Activated gamma-delta T cell (primary cell): ENCODE results near the gene BMP5.

Source experiments
- DNase-seq: peaks from one replicate; lab custom pipeline; 2025; lab: John Stamatoyannopoulos, UW

BMP5 gene

DNA sequence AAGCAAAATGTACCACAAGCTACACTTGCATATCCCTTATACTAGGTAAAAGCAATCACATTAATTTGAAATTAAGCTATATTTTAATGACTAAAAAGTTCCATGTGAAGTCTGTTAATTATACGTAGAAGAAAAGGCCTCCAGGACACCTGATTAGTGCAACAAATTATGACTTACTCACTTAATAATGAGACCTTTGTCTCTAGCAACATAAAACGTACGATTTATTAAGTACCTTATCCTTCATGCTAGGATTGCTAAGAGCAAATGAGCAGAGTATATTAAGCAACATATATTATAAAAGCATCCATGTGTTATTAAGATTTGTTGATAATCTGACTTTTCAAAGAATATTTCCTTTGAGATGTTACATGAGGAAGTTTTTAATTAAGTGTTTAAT, 2.5 kb downstream of the BMP5 start:
- no peak for DNase-seq

- DNase-seq, result no peak
Measured at GRCh38 chr6:55870181-55870813, 5.1 kb downstream of the BMP5 start.

DNA sequence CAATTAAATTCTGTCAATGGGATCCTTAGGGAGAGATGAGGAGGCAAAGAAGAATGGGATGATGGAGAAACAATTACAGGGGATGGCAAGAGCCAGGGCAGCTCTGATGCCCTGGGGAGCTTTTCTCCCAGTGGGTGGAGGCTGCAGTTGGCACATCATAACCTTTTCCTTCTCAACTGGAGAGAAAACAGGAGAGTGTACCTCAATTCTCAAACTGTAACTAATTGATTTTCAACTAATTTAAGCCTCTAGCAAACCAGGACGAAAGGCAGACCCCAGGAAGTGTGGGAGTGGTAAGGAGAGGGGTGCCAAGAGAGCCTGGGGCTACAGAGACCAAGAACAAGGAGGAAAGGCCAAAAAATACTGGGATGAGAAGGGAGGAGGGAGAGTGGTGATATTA, 5.7 kb downstream of the BMP5 start:
- no peak for DNase-seq

GRCh38 chr6:55868771-55869479, 6.5 kb downstream of the BMP5 start:
- DNase-seq, result no peak

- DNase-seq, result no peak
Measured at GRCh38 chr6:55868176-55868575, 7.2 kb downstream of the BMP5 start.

GRCh38 chr6:55866128-55866527, 9.3 kb downstream of the BMP5 start:
- DNase-seq, result no peak

- no peak for DNase-seq
Measured at GRCh38 chr6:55853008-55854001, 22.1 kb downstream of the BMP5 start.

- DNase-seq, result no peak
Measured at GRCh38 chr6:55841341-55841740, 34.0 kb downstream of the BMP5 start.

DNA sequence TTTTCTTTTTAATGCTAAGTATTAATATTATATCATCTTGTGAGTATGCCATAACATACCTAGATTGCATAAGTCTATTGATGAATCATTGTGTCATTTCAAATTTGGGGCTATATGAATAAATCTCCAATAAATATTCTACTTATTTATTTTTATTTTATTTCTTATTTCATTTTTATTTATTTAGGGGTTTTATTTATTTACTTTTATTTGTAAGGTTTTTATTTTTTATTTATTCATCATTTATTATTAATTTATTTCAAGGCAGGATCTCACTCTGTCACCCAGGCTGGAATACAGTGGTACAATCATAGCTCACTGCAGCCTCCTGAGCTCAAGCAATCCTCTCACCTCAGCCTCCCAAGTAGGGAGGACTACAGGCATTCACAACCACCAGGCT, 36.3 kb downstream of the BMP5 start:
- no peak for DNase-seq

- DNase-seq, result no peak
Measured at GRCh38 chr6:55836945-55837344, 38.4 kb downstream of the BMP5 start.

GRCh38 chr6:55836481-55836880, 38.9 kb downstream of the BMP5 start:
- DNase-seq, result no peak

DNA sequence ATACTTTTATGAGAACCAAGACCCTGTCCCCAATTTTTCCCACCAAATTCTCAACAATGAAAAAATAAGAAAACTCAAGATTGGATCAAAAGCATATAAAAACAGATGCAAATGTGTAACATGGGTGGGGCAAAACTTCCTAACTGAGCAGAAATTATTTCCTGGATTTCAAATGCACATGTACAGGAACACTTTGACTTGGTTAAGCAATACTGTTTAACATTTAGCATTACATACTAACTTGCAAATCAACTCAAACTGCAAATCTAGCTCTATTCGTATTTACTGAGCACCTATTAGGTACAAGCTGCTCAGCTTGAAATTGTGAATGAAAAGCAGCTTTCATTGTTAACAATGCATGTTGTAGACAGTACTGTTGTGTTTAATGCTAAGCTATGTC, 40.2 kb downstream of the BMP5 start:
- DNase-seq, result no peak

GRCh38 chr6:55833284-55833683, 42.1 kb downstream of the BMP5 start:
- no peak for DNase-seq

- DNase-seq, result no peak
Measured at GRCh38 chr6:55827818-55828522, 47.4 kb downstream of the BMP5 start.

DNA sequence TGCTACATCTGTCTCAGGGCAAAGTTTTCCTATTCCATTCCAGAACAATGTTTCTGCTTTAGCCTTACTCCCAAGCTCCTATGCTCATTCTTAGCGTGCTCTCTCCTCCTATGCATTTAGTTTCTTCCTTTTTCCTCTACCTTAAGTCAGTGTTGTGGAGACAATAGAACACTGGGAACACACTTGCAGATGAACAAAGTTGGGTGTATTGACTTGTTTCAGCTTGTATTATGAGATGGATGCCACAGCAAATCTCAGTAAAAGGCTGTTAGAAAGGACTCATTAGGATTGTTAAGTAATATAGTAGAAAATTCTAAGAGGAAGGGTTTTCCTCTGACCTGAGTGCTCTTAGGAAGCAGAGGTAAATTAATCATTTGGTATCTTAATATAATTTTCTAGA, 48.4 kb downstream of the BMP5 start:
- no peak for DNase-seq

DNA sequence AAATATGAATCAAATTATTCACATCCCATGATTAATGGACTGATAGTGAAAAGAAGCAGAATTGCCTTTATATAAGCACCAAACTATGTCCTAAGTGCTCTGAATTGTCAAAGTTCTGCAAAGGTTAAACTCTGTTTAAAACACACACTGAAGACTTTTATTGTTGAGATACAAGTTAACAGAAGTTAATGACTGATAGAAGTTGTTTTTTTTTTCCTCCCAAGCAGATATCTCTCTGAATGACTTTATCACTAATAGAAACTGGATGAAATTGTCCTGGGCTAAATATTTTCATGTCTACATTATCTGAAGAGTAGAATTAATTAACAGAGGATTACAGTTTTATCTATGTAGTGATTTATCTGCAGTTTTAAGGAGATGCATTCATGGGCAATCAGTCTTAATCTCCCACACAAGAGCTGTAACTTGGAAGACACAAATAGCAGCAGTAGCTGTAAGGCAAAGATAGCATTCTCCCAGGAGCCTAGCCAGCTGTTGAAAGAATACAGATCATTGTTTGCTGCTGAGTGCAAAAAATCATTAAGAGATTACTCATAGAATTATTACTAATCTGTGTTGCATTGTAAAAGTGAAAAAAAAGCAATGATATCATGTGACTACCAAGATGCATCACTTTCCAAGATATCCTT, 49.9 kb downstream of the BMP5 start:
- DNase-seq, result no peak

DNA sequence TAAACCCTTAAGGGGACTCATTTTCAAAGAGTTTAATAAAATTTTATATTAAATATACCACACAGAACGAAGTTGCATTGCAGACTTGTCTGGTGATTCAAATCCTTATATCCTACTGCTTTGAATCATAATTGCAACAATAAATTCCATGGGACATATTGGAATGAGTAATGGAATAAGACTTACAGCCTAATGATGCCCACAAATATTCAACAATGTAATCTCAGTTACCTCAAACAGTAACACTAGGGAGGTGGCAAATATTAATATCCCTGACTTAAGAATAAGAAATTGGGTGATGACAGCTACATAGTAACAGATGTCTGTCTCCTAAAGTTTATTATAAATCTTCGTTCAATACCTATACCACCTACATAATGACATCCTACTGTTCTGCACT, 52.6 kb downstream of the BMP5 start:
- no peak for DNase-seq

GRCh38 chr6:55822005-55822404, 53.4 kb downstream of the BMP5 start:
- DNase-seq, result no peak

DNA sequence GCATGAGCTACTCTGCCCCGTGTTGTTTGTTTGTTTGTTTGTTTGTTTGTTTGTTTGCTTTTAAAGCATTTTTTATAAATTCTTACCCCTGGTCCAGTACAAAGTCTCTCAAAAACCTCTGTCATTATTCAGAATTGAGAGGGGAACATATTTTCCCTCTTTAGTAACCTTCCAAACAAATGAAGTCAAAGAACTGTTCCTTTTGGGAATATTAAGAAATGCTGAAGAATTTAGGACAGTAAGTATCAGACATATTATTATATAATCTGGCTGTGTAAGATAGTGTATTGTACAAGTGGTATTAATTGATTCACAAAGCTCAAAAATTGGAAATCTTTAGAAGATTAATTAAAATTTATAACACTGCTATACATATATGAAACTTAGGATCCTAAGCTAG, 54.7 kb downstream of the BMP5 start:
- no peak for DNase-seq

DNA sequence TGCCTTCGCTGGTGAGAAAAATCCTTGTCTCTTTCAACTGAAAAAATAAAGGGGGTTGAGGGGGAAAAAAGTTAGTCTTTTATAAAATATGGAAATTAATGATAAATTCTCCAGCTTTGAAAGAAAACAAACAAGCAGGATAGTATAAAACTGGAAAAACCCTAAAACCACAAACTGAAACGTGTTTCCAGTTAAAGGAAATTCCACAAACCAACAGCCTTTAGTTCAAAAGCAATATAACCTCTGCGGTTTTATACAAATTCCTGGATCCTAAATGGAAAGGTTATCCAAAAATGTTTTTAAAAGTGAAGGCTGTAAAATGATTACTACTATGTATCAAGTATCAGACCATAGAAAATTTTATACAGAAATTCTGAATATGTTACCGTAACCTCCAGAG, 55.6 kb downstream of the BMP5 start:
- DNase-seq, result no peak

- no peak for DNase-seq
Measured at GRCh38 chr6:55818482-55818881, 56.9 kb downstream of the BMP5 start.

GRCh38 chr6:55812509-55812908, 62.9 kb downstream of the BMP5 start:
- no peak for DNase-seq
